Activated CD8-positive, alpha-beta memory T cell treated with anti-CD3 and anti-CD28 coated beads for 24 hours (primary cell): ENCODE data around the gene MPHOSPH6.
"Not testable (repeated sequence)": the region's sequence is repeated elsewhere in the genome, so short reads cannot be mapped to it uniquely, and the experiment has no call there.

ENCODE experiments used
- DNase-seq: peaks from one replicate; pipeline ENCODE4 v3.0.0-alpha.2; 2020

Gene MPHOSPH6

DNA sequence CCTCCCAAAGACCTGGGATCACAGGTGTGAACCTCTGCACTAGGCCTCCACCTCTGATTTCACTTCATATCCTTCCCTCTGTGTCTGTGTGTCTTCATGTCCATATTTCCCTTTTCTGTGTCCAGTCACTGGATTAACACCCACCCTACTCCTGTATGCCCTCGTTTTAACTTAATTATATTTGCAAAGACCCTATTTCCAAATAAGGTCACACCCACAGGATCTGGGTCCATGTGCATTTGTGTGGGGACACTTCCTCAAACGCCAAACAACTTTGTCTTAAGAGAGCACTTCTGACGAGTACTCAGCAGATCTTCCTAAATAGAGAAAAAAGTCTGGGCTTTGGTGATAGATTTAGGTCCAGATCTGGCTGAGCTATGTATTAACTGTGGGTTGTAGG, 56.3 kb downstream of the MPHOSPH6 start:
- no peak for DNase-seq

DNA sequence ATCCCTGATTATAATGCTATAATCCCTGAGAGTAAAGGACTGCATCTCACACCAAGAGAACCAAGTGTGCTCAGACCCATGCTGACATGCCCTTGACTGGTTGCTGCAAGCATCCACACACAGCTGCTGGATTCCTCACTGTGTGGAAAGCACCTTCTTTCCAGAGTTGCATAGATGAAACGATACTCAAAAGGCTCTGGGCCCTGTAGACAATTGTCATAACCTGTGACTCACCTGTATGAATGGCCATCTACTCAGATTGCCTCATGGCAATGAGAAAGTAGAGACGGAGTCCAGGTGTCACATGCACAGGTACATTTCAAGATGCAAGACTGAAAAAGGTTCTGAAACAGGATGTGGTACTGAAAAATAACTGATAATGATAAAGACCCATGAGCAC, 58.1 kb downstream of the MPHOSPH6 start:
- DNase-seq, result no peak

DNA sequence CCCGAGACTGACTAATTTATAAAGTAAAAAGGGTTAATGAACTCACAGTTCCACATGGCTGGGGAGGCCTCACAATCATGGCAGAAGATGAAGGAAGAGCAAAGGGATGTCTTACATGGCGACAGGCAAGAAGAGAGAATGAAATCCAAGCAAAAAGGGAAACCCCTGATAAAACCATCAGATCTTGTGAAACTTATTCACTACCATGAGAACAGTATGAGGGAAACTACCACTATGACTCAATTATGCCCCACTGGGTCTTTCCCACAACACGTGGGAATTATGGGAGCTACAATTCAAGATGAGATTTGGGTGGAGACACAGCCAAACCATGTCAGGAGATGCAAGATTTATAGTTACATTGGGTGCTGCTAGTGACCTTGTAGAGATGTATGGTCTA, 60.8 kb downstream of the MPHOSPH6 start:
- DNase-seq, result not testable (repeated sequence)

DNA sequence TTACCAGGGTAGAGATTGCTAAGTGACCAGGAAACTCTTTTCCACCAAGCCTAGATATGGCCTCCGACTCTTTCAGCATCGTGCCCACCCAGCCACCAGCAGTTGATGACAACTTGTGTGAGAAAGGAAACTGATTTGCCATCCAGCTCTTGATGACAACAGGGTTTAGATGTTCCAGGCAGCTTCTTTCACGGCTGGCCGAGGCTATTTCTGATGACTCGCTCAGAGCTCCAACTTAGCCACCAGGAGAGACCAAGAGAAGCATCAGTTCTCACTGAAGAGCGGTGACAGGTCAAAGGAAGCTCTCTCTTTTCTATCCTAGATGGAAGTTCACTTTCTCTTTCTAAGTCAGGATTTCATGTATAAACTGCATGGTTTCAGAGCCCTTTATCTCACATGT, 61.2 kb downstream of the MPHOSPH6 start:
- no peak for DNase-seq

DNA sequence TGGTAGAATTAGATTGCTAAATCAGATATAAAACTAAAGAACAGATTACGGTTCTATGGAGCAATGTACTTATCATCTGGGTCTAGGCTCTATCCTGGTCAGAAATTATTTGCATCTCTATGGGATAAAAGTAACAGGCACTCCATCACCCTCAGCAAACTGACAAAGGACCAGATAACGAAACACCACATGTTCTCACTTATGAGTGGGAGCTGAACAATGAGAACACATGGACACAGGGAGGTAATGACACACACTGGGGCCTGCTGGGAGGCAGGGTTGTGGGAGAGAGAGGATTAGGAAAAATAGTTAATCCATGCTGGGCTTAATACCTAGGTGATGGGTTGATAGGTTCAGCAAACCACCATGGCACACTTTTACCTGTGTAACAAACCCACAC, 61.9 kb downstream of the MPHOSPH6 start:
- DNase-seq, result no peak

DNA sequence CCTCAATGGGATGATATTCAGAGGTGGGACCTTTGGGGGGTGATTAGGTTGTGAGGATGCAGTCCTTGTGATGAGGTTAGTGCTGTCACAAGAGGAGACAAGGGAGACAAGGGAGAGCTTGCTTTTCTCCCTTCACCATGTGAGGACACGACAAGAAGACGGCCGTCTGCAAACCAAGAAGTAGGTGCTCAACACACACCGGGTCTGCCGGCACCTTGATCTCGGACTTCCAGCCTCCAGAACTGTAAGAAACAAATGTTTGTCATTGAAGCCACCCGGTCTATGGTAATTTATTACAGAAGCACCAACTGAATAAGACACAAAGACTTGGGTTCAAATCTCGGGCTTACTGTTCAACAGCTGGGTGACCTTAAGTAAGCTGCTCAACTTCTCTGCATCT, 64.9 kb downstream of the MPHOSPH6 start:
- no peak for DNase-seq
